Heart left ventricle (tissue), 16 donors: ENCODE data around the gene SH3TC1. TPM values are rescaled to one million over a fixed set of nuclear protein-coding genes. Genes with fewer than 3 reads are reported as not detected.

Experiments
- ATAC-seq, 4 donors: fragments of 200-7000 bp; cut with Tn5 transposase; one replicate each; pipeline ENCODE4 v1.9.1; 2020 to 2022; ENCODE audit warnings: moderate library complexity in 4 of 4, mild to moderate bottlenecking in 3 of 4, moderate number of reproducible peaks in 1 of 4
- DNase-seq, 5 donors: peaks; one replicate each; pipeline ENCODE4 v3.0.0-alpha.2; 2020
- H3K27ac ChIP-seq, 12 donors: fragments of 200-600 bp; sonication (generic) in 4 of 12; one replicate each; pipeline versions ENCODE4 v1.5.0 to v1.8.0; 2016 to 2022; ENCODE audit warnings: mild to moderate bottlenecking in 2 of 12
- H3K27me3 ChIP-seq, 9 donors: fragments of 200-600 bp; sonication (generic) in 2 of 9; one replicate each; pipeline versions ENCODE4 v1.5.1 to v1.8.0; 2016 to 2022; ENCODE audit warnings: mild to moderate bottlenecking in 3 of 9
- H3K36me3 ChIP-seq, 9 donors: fragments of 200-600 bp; sonication (generic) in 2 of 9; one replicate each; pipeline versions ENCODE4 v1.5.0 to v1.8.0; 2018 to 2022; ENCODE audit warnings: mild to moderate bottlenecking in 2 of 9
- H3K4me1 ChIP-seq, 12 donors: fragments of 200-600 bp; sonication (generic) in 4 of 12; one replicate each; pipeline versions ENCODE4 v1.5.0 to v1.8.0; 2016 to 2022; ENCODE audit warnings: mild to moderate bottlenecking in 3 of 12
- H3K4me3 ChIP-seq, 12 donors: fragments of 200-600 bp; sonication (generic) in 4 of 12; one replicate each; pipeline versions ENCODE4 v1.5.0 to v1.8.0; 2017 to 2022; ENCODE audit warnings: mild to moderate bottlenecking in 9 of 12, moderate library complexity in 4 of 12
- H3K9me3 ChIP-seq, 12 donors: fragments of 200-600 bp; sonication (generic) in 4 of 12; one replicate each; pipeline versions ENCODE4 v1.5.0 to v1.8.0; 2016 to 2022; ENCODE audit warnings: mild to moderate bottlenecking in 1 of 12
- CTCF ChIP-seq, 12 donors: fragments of 200-600 bp; sonication (generic) in 4 of 12; IDR thresholded peaks; one replicate each; pipeline versions ENCODE4 v1.5.0 to v1.8.0; 2018 to 2022; ENCODE audit warnings: antibody characterized with exemption in 12 of 12, mild to moderate bottlenecking in 5 of 12
- POLR2A ChIP-seq, 2 donors: fragments of 450-650 bp; IDR thresholded peaks; one replicate each; pipeline ENCODE4 v1.6.1; 2017; ENCODE audit warnings: antibody characterized with exemption in 2 of 2, mild to moderate bottlenecking in 2 of 2, moderate library complexity in 2 of 2
- WGBS, 4 donors: extraction: QIAGEN DNeasy Blood & Tissue Kit in 2 of 4; methylation state at CpG; one replicate each; pipeline versions ENCODE4 v1.1.5 to v1.1.7; 2013 to 2018; 5-methylcytosine and 5-hydroxymethylcytosine counted together
- intact Hi-C, 10 donors: fragments of 100-400 bp; cut with DNase I; formaldehyde crosslinking; loops; one replicate each; pipeline versions ENCODE4 v1.11.1 to v1.14.2; 2022
- polyA plus RNA-seq, 2 donors: library from polyadenylated mRNA; stranded (reverse); fragments of 200-250 nt; gene quantifications; one replicate each; pipeline ENCODE4 v1.2.3, GENCODE V29; 2013
- total RNA-seq, 9 donors: library from RNA; depleted of rRNA in 2 of 9; stranded (reverse); fragments of >200 nt in 2 of 9; fragmentation: NEBNext Ultra II Directional in 3 of 9; extraction: Animal tissue kit (Norgen Biotek cat#: 25700) in 3 of 9; gene quantifications; one replicate each; pipeline versions ENCODE4 v1.1.0 to v1.2.4, GENCODE V29; 2016 to 2023
- donor health status: ischemic (EF 13 %, LVEDD 7.1; RV severe dilation, severe dysfunction).
- donor health status: healthy with polysubstance abuse.
- donor health status: DM: no; HTN: yes; CAD: no.
- donor health status: DM: no; HTN: no; CAD: no.
- donor health status: ischemic (EF 25% LVEDD 6.9; RV normal size, moderate dysfunction).
- donor health status: ischemic (EF 25% LVEDD 5.7; RV mildly dilated, moderate dysfunction).
- donor health status: healthy.
- donor health status: DM: yes; HTN: yes; CAD: no.
- donor health status: ischemic (EF 35%, LVEDD 5.7; RV mildly dilated, moderate dysfunction).
- donor health status: nonischemic (EF 11% LVEDD 7.7; RV severe dilation, severe dysfunction).
- donor health status: DM: yes; HTN: yes; CAD: no.
- donor health status: PGD.
- donor health status: ischemic (EF 29% LVEDD 5.4; RV normal size, mild dysfunction).
- donor health status: nonischemic (EF 23%, LVEDD 6.1; RV moderate dilation, normal function).

Gene SH3TC1
- total and polyA plus RNA-seq, 11 donors = 5.8 to 45.9 (median 10.9) TPM

- intact Hi-C loops = loop anchor here in 9 of 10 donors (5.0 to 10.0 kb wide), 4 partner anchors 68 to 352 kb away; partner anchors contain the start of gene CPZ (in 8 of the 9)
- peaks cover 0 to 34% (median 24%) of the 10 kb centered on the region in 12 donors for H3K4me1 ChIP-seq
- H3K27ac ChIP-seq = no peak overlapping the region
- no peak for ATAC-seq
- no peaks in the 10 kb centered on the region for H3K27me3 ChIP-seq
- WGBS, 4 donors = 95 to 100% (median 97%) methylated on average over 6 to 19 of the region's 19 CpGs
- no peak for DNase-seq
- TF ChIP-seq POLR2A (IDR thresholded peaks at IDR 0.05) (no peak), CTCF (IDR thresholded peaks at IDR 0.05) (no peak)
- peaks cover 0 to 25% (median 0%) of the 10 kb centered on the region in 9 donors for H3K36me3 ChIP-seq
- H3K9me3 ChIP-seq = no peaks in the 10 kb centered on the region
- no peak overlapping the region for H3K4me3 ChIP-seq
Measured at GRCh38 chr4:8244931-8245460, 45.9 kb downstream of the SH3TC1 start.

GRCh38 chr4:8245884-8246833 lies 47.1 kb downstream of the SH3TC1 start:
- no peak for TF ChIP-seq POLR2A (IDR thresholded peaks at IDR 0.05)
- no peak for TF ChIP-seq CTCF (IDR thresholded peaks at IDR 0.05)
- H3K27ac ChIP-seq = peak overlapping the region in 8 of 12 donors; percentile 41 to 89 (median 70)
- H3K9me3 ChIP-seq = no peaks in the 10 kb centered on the region
- WGBS, 4 donors = 94 to 96% (median 95%) methylated on average over 30 to 31 of the region's 31 CpGs
- ATAC-seq (no peak), DNase-seq (no peak)
- peaks cover 0 to 18% (median 0%) of the 10 kb centered on the region in 9 donors for H3K36me3 ChIP-seq
- intact Hi-C loops = loop anchor here in 7 of 10 donors (2.0 to 10.0 kb wide), 2 partner anchors 21 to 349 kb away; partner anchors contain the start of gene CPZ (in 6 of the 7)
- H3K4me3 ChIP-seq = no peak overlapping the region
- H3K27me3 ChIP-seq = no peaks in the 10 kb centered on the region
- H3K4me1 ChIP-seq = peaks cover 0 to 34% (median 24%) of the 10 kb centered on the region in 12 donors

DNA sequence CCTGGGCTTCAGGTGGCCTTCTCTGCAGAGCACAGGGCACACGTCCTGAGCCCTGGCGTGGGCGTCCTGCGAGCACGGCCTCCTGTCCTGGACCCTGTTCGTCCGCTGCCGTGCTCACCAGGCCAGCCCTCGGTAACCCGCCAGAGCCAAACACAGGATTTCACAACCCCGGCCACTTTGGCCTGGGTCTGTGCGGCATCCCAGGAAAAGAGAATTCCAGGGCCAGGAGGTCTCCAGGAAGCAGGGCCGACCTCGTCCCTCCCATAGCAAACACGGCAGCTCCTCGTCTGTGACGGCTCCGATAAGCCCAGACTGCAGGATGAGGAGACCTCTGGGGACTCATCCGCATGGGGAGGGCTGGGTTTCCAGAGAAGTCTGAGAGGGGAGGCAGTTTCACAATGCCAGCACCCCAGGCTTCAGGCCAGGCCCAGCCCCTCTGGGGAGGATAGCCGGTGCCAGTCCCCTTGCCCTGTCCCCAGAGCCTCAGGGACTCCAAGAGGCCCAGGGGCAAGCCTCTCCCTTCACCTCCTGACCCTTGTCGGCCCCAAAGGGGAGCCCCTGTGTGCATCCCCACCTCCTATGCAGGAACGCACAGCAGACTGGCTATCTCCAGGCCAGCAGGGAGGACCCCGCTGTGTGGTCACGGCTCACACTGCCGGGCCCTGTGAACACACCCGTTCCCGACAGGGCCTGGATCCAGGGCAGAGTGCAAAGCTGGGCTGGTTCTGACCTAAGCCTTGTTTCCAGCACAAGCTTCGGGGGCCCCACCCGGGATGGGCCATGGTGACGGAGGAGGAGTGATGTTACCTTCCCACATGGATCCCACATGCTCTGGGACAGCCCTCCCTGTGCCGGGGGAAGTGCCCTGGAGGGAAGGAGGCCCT lies 48.2 kb downstream of the SH3TC1 start:
- no peak for TF ChIP-seq POLR2A (IDR thresholded peaks at IDR 0.05)
- no peak for TF ChIP-seq CTCF (IDR thresholded peaks at IDR 0.05)
- Histone ChIP-seq H3K4me1 (peaks cover 0 to 30% (median 22%) of the 10 kb centered on the region in 12 donors), H3K27me3 (no peaks in the 10 kb centered on the region), H3K9me3 (no peaks in the 10 kb centered on the region), H3K27ac (peak overlapping the region; percentile 12 to 89 (median 67)), H3K36me3 (peaks cover 0 to 7% (median 0%) of the 10 kb centered on the region in 9 donors), H3K4me3 (no peak overlapping the region)
- DNase-seq = peak in 4 of 5 donors; percentile 56 to 83 (median 78)
- WGBS, 4 donors = 38 to 61% (median 50%) methylated on average over 24 to 31 of the region's 31 CpGs
- ATAC-seq = peak; percentile 56 to 85 (median 82)
- intact Hi-C loops = loop anchor here in 7 of 10 donors (2.0 to 10.0 kb wide), 2 partner anchors 20 to 348 kb away; partner anchors contain the start of gene CPZ (in 6 of the 7)
